HUES48 (cell line): Measurements from ENCODE around the gene PLOD3.

Source experiments
- H3K27ac ChIP-seq: one replicate; pipeline ENCODE4 v1.7.0; 2013; ENCODE audit warnings: low read depth, low read length, inconsistent platforms
- H3K27me3 ChIP-seq: 2 replicates; pipeline ENCODE4 v1.6.1; 2013; ENCODE audit warnings: mild to moderate bottlenecking, low read length; ENCODE audit not compliant: control insufficient read depth, insufficient read depth
- H3K36me3 ChIP-seq: 2 replicates; pipeline ENCODE4 v1.6.1; 2013; ENCODE audit warnings: low read length; ENCODE audit not compliant: control insufficient read depth, insufficient read depth
- H3K4me1 ChIP-seq: 2 replicates; pipeline ENCODE4 v1.6.1; 2013; ENCODE audit warnings: mild to moderate bottlenecking, low read length; ENCODE audit not compliant: control insufficient read depth, insufficient read depth
- H3K4me3 ChIP-seq: 2 replicates; pipeline ENCODE4 v1.5.1; 2013; ENCODE audit warnings: mild to moderate bottlenecking, low read depth, low read length
- H3K9ac ChIP-seq: 2 replicates; pipeline ENCODE4 v1.6.1; 2013; ENCODE audit warnings: mild to moderate bottlenecking, low read depth, low read length, moderate library complexity
- H3K9me3 ChIP-seq: 2 replicates; pipeline ENCODE4 v1.6.1; 2013; ENCODE audit warnings: low read length; ENCODE audit not compliant: control insufficient read depth, insufficient read depth

The PLOD3 gene

DNA sequence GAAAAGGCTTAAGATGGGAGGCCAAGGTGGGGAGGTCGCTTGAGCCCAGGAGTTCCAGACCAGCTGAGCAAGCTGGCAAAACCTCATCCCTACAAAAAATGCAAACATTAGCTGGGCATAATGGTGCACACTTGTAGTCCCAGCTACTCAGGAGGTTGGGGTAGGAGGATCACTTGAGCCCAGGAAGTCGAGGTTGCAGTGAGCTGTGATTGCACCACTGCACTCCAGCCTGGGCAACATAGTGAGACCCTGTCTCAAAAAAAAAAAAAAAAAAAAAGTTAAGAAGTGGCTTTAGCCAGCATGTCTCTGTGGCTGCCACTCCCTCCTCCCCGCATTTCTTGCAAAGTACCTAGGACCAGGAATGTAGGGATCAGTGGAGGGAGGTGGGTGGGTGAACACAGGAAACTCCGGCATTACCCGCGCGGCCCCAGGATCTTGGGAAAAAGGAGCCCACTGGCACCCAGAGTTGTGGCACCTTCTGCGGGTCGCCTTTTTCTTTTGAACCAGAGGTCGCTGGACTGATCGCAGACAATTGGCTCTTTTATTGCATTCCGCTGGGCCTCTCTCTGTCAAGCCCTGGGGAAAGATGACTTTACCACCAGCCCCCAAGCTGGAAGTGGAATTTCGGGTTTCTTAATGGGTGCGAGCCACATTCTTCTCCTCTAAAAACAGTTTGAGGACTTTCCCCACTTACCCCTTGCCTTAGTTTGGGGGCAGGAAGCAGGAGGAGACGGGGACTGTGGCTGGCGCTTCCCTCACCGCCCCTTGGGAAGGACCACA lies 55.5 kb downstream of the PLOD3 start:
- H3K27ac ChIP-seq: peak overlapping the region; percentile 88
- no peaks in the 10 kb centered on the region for H3K9me3 ChIP-seq
- no peak overlapping the region; the same call in 1 of the 2 replicates for H3K9ac ChIP-seq
- H3K27me3 ChIP-seq: peaks cover 37% of the 10 kb centered on the region
- peaks cover 8% of the 10 kb centered on the region; the same call in 1 of the 2 replicates for H3K36me3 ChIP-seq
- peak overlapping the region; percentile 67 for H3K4me3 ChIP-seq
- peaks cover 38% of the 10 kb centered on the region for H3K4me1 ChIP-seq

DNA sequence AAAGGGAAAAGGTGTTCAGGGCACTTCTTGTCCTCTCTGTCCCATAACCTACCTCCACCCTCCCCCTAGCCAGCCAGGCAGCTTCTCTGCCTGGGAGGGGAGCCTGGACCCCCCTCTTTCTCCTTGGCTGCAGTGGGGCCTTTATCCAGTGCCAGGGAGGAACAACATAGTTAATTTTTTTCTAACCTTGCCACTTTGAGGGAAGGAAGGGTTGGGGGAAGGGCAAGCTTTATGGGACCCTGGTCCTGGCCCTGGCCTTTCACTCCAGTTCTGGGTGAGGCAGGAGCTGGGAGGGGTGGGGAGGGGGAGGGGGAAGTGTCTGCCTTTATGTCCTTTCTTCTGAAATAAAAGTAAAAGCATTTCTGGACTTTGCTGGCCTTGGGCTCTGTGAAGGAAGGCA lies 56.5 kb downstream of the PLOD3 start:
- Histone ChIP-seq H3K9ac (no peak overlapping the region), H3K4me3 (no peak overlapping the region), H3K9me3 (no peaks in the 10 kb centered on the region), H3K27ac (peak overlapping the region; percentile 55), H3K4me1 (peaks cover 42% of the 10 kb centered on the region), H3K36me3 (peaks cover 8% of the 10 kb centered on the region; the same call in 1 of the 2 replicates), H3K27me3 (peaks cover 31% of the 10 kb centered on the region)

- H3K27ac ChIP-seq: peak overlapping the region; percentile 26
- H3K4me1 ChIP-seq: peaks cover 48% of the 10 kb centered on the region
- H3K9ac ChIP-seq: no peak overlapping the region
These were observed 57.4 kb downstream of the PLOD3 start for GRCh38 chr7:101159696-101160674.

DNA sequence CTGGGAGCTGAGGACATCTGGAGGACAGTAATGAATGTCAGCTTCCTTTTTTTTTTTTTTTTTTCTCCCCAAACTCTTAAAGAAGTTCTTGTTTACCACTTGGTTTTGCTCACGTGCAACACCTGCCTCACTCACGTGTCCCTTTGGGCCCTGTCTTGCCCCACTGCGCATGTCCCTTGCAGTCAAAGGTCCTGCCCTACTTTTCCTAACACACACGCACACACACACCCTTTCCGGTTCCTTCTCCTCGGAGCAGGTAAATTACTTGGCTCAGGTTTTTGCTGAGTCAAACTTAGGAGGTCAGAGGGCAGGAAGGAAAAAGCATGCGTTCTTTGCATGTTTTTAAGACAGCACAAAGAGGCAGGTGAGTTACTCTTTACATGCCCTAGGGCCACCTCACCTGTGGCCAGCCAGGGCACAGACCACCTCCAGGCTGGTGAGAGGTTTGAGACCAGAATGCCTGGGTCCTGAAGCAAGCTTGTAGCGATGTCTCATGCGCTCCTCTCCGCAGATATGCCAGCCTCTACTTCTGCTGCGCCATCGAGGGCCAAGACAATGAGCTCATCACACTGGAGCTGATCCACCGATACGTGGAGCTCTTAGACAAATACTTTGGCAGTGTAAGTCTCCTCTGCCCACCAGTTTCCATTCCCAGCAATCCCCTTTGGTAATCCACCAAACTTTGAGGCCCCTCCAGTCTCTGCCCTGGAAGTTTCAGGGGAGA lies 60.4 kb downstream of the PLOD3 start:
- H3K36me3 ChIP-seq: peaks cover 8% of the 10 kb centered on the region; the same call in 1 of the 2 replicates

More at GRCh38 chr7:101159696-101160674, 57.4 kb downstream of the PLOD3 start:
- Histone ChIP-seq H3K4me3 (no peak overlapping the region), H3K36me3 (peaks cover 8% of the 10 kb centered on the region; the same call in 1 of the 2 replicates), H3K9me3 (no peaks in the 10 kb centered on the region), H3K27me3 (peaks cover 25% of the 10 kb centered on the region)

DNA sequence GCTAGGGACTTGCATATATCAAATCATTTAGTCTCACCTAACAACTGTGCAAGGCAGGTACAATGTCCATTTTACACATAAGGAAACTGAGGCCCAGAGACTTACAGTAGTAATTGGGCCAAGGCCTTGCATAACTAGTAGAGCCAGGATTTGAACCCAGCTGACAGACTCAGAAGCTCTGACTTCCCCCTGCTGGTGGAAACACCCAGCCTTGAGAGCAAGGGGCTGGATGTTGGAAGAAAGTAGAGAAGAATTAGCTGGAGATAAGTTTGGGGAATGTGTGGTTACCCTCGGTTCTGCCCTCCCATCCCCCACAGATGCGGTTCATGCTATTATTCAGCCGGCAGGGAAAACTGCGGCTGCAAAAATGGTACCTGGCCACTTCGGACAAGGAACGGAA lies 61.1 kb downstream of the PLOD3 start:
- Histone ChIP-seq H3K36me3 (peaks cover 8% of the 10 kb centered on the region; the same call in 1 of the 2 replicates), H3K4me1 (peaks cover 30% of the 10 kb centered on the region), H3K27ac (peak overlapping the region; percentile 53), H3K9me3 (no peaks in the 10 kb centered on the region), H3K9ac (no peak overlapping the region), H3K4me3 (no peak overlapping the region), H3K27me3 (peaks cover 10% of the 10 kb centered on the region; the same call in 1 of the 2 replicates)

More for the DNA sequence above, 60.4 kb downstream of the PLOD3 start:
- peak overlapping the region; percentile 53 for H3K27ac ChIP-seq
- H3K4me3 ChIP-seq: no peak overlapping the region
- H3K9me3 ChIP-seq: no peaks in the 10 kb centered on the region
- no peak overlapping the region for H3K9ac ChIP-seq
- H3K27me3 ChIP-seq: peaks cover 12% of the 10 kb centered on the region; the same call in 1 of the 2 replicates
- H3K4me1 ChIP-seq: peaks cover 36% of the 10 kb centered on the region
